Measurements from ENCODE around the gene TANC1.

DNA sequence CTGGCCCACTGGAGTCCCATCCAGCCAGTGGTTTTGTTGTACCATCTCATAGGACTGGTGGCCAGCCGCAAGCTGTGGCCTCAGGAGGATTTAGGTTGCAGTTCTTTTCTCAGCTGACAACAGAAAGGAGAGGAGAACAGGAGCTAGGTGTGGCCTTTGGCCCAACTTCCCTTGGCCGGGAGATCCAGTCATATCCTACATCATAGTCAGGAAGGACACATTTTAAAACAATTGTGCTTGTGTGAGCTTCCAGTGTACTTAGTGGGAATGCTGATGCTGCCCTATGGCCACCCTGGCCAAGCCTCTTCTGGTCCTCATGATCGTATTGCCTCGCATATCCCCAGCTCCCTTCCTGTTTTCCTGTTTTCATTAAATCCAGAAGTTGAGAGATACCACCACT is 220.0 kb downstream of the TANC1 start:
- no peak for TF ChIP-seq POLR2A (IDR thresholded peaks at IDR 0.05)
- TF ChIP-seq, protein P1, sequence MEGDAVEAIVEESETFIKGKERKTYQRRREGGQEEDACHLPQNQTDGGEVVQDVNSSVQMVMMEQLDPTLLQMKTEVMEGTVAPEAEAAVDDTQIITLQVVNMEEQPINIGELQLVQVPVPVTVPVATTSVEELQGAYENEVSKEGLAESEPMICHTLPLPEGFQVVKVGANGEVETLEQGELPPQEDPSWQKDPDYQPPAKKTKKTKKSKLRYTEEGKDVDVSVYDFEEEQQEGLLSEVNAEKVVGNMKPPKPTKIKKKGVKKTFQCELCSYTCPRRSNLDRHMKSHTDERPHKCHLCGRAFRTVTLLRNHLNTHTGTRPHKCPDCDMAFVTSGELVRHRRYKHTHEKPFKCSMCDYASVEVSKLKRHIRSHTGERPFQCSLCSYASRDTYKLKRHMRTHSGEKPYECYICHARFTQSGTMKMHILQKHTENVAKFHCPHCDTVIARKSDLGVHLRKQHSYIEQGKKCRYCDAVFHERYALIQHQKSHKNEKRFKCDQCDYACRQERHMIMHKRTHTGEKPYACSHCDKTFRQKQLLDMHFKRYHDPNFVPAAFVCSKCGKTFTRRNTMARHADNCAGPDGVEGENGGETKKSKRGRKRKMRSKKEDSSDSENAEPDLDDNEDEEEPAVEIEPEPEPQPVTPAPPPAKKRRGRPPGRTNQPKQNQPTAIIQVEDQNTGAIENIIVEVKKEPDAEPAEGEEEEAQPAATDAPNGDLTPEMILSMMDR (IDR thresholded peaks at IDR 0.05) = no peak

All from testis (tissue), 2 donors.